ENCODE measurements around the gene NDRG2. TPM values are rescaled to one million over a fixed set of nuclear protein-coding genes. Genes with fewer than 3 reads are reported as not detected.

NDRG2 gene

Small RNAs within 50 kb of the gene (microRNA-seq; reads per million reads assigned to microRNA genes)
- not detected for gene MIR6717

Data from HL-60 (cell line).